ENCODE measurements around the gene PKN3.

GRCh38 chr9:128768606-128769005 lies 66.3 kb downstream of the PKN3 start:
- TF ChIP-seq POLR2A (IDR thresholded peaks at IDR 0.05; ENCODE audit: low read depth, low read length) = no peak
- TF ChIP-seq TAF1 (IDR thresholded peaks at IDR 0.05; ENCODE audit: low read depth, low read length) = no peak
- TF ChIP-seq POLR2AphosphoS5 (IDR thresholded peaks at IDR 0.05; ENCODE audit: low read depth, low read length) = no peak
- TF ChIP-seq SPI1 (IDR thresholded peaks at IDR 0.05; ENCODE audit: low read depth, low read length) = no peak
- no peak for TF ChIP-seq POU2F2 (IDR thresholded peaks at IDR 0.05; ENCODE audit: low read depth, low read length)

Data from GM12891 (cell line).